Measurements from ENCODE around the gene MRPL48. TPM values are rescaled to one million over a fixed set of nuclear protein-coding genes. Genes with fewer than 3 reads are reported as not detected.
"Not testable (repeated sequence)": the region's sequence is repeated elsewhere in the genome, so short reads cannot be mapped to it uniquely, and the experiment has no call there.

MRPL48 gene
- total RNA-seq, 1 donor from 2014 or later: 26.5 TPM

GRCh38 chr11:73779084-73779902, 8.4 kb upstream of the MRPL48 start:
- TF ChIP-seq CTCF (IDR thresholded peaks at IDR 0.05): no peak
- intact Hi-C loops (cut with DNase I): no loop called here

GRCh38 chr11:73781303-73781702, 6.4 kb upstream of the MRPL48 start:
- ATAC-seq: no peak
- Histone ChIP-seq H3K4me1 (no peaks in the 10 kb centered on the region), H3K27me3 (ENCODE audit: low read depth) (no peaks in the 10 kb centered on the region), H3K9me3 (no peaks in the 10 kb centered on the region), H3K27ac (no peak overlapping the region), H3K4me3 (no peak overlapping the region), H3K36me3 (no peaks in the 10 kb centered on the region)
- TF ChIP-seq CTCF (IDR thresholded peaks at IDR 0.05): no peak
- DNase-seq: no peak
- intact Hi-C loops (cut with DNase I): no loop called here

More at GRCh38 chr11:73779084-73779902, 8.4 kb upstream of the MRPL48 start:
- peak; percentile 99 for DNase-seq
- peak overlapping the region; percentile 58 for H3K4me3 ChIP-seq
- peak overlapping the region; percentile 89 for H3K27ac ChIP-seq
- no peaks in the 10 kb centered on the region for H3K27me3 ChIP-seq (ENCODE audit: low read depth)
- no peaks in the 10 kb centered on the region for H3K4me1 ChIP-seq
- no peaks in the 10 kb centered on the region for H3K36me3 ChIP-seq
- ATAC-seq: peak; percentile 100
- no peaks in the 10 kb centered on the region for H3K9me3 ChIP-seq

GRCh38 chr11:73783483-73784020, 4.1 kb upstream of the MRPL48 start:
- no peaks in the 10 kb centered on the region for H3K9me3 ChIP-seq
- TF ChIP-seq CTCF (IDR thresholded peaks at IDR 0.05): no peak
- ATAC-seq (no peak), DNase-seq (no peak)
- no peak overlapping the region for H3K4me3 ChIP-seq
- H3K36me3 ChIP-seq: no peaks in the 10 kb centered on the region
- H3K27me3 ChIP-seq (ENCODE audit: low read depth): no peaks in the 10 kb centered on the region
- H3K27ac ChIP-seq: no peak overlapping the region
- peaks cover 8% of the 10 kb centered on the region for H3K4me1 ChIP-seq
- intact Hi-C loops (cut with DNase I): no loop called here

- Histone ChIP-seq H3K27me3 (ENCODE audit: low read depth) (no peaks in the 10 kb centered on the region), H3K36me3 (no peaks in the 10 kb centered on the region), H3K27ac (no peak overlapping the region), H3K9me3 (no peaks in the 10 kb centered on the region), H3K4me3 (no peak overlapping the region), H3K4me1 (peaks cover 14% of the 10 kb centered on the region)
- intact Hi-C loops (cut with DNase I): no loop called here
- ATAC-seq (no peak), DNase-seq (no peak)
- TF ChIP-seq CTCF (IDR thresholded peaks at IDR 0.05): no peak
Observed at GRCh38 chr11:73784080-73784634, 3.5 kb upstream of the MRPL48 start.

GRCh38 chr11:73784734-73785133, 2.9 kb upstream of the MRPL48 start:
- Histone ChIP-seq H3K4me3 (no peak overlapping the region), H3K9me3 (no peaks in the 10 kb centered on the region)

GRCh38 chr11:73785467-73785866, 2.2 kb upstream of the MRPL48 start:
- ATAC-seq; intact Hi-C loops (cut with DNase I); H3K27me3 ChIP-seq (ENCODE audit: low read depth); H3K27ac ChIP-seq; H3K9me3 ChIP-seq; H3K4me3 ChIP-seq; H3K36me3 ChIP-seq; DNase-seq: not testable (repeated sequence)
- H3K4me1 ChIP-seq: peaks cover 16% of the 10 kb centered on the region

More at GRCh38 chr11:73784734-73785133, 2.9 kb upstream of the MRPL48 start:
- Histone ChIP-seq H3K27me3 (ENCODE audit: low read depth) (no peaks in the 10 kb centered on the region), H3K4me1 (peaks cover 16% of the 10 kb centered on the region), H3K36me3 (no peaks in the 10 kb centered on the region), H3K27ac (no peak overlapping the region)
- TF ChIP-seq CTCF (IDR thresholded peaks at IDR 0.05): no peak
- DNase-seq (no peak), ATAC-seq (no peak)
- intact Hi-C loops (cut with DNase I): no loop called here

Data from lower lobe of right lung (tissue), 2 donors.